ENCODE results near the gene FAM228B. TPM values are rescaled to one million over a fixed set of nuclear protein-coding genes. Genes with fewer than 3 reads are reported as not detected.

FAM228B gene
- total and polyA plus RNA-seq, 2 donors from 2014 or later = 23.2 to 35.2 TPM

DNA sequence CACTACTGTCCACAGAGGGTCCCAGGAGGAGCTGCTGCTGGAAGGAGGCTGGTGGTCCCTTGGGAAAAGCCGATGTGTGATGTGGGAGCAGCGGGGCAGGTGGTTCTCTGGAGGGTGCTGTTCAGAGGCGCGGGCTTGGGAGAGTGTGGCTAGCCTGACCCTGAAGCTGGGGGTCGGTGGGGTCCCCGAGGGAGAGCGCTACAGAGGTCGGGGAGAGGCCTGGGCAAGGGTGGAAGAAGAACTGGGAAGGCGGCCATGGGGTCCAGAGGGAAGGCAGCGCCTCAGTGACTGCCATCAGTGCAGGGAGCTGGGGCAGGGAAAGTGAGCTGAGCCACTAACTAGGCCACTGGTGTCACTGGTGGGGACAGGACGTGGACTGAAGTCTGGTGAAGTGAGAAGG is 84.1 kb downstream of the FAM228B start:
- no peak overlapping the region for H3K27ac ChIP-seq (ENCODE audit: low read depth in 2 of 2, low read length in 2 of 2)
- FAIRE-seq (no peak), DNase-seq (no peak)
- no peaks in the 10 kb centered on the region for H3K27me3 ChIP-seq (ENCODE audit: control insufficient read depth, insufficient read depth, low read length)
- intact Hi-C loops (cut with DNase I) = no loop called here
- H3K4me1 ChIP-seq (ENCODE audit: control insufficient read depth in 2 of 3, insufficient read depth in 2 of 3, low read depth in 1 of 3, low read length in 3 of 3) = no peaks in the 10 kb centered on the region
- TF ChIP-seq, protein P1, sequence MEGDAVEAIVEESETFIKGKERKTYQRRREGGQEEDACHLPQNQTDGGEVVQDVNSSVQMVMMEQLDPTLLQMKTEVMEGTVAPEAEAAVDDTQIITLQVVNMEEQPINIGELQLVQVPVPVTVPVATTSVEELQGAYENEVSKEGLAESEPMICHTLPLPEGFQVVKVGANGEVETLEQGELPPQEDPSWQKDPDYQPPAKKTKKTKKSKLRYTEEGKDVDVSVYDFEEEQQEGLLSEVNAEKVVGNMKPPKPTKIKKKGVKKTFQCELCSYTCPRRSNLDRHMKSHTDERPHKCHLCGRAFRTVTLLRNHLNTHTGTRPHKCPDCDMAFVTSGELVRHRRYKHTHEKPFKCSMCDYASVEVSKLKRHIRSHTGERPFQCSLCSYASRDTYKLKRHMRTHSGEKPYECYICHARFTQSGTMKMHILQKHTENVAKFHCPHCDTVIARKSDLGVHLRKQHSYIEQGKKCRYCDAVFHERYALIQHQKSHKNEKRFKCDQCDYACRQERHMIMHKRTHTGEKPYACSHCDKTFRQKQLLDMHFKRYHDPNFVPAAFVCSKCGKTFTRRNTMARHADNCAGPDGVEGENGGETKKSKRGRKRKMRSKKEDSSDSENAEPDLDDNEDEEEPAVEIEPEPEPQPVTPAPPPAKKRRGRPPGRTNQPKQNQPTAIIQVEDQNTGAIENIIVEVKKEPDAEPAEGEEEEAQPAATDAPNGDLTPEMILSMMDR (IDR thresholded peaks at IDR 0.05; ENCODE audit: borderline replicate concordance, extremely low read depth, insufficient read depth) = no peak
- no peak overlapping the region for H3K9ac ChIP-seq (ENCODE audit: low read length in 3 of 3)
- H3K9me3 ChIP-seq (ENCODE audit: control insufficient read depth in 2 of 3, insufficient read depth in 1 of 3, low read length in 3 of 3) = no peaks in the 10 kb centered on the region
- H3K36me3 ChIP-seq (ENCODE audit: control insufficient read depth in 2 of 3, insufficient read depth in 3 of 3, low read length in 3 of 3) = peaks cover 0 to 63% (median 39%) of the 10 kb centered on the region in 3 donors
- H3K4me3 ChIP-seq (ENCODE audit: low read length in 3 of 3) = no peak overlapping the region

DNA sequence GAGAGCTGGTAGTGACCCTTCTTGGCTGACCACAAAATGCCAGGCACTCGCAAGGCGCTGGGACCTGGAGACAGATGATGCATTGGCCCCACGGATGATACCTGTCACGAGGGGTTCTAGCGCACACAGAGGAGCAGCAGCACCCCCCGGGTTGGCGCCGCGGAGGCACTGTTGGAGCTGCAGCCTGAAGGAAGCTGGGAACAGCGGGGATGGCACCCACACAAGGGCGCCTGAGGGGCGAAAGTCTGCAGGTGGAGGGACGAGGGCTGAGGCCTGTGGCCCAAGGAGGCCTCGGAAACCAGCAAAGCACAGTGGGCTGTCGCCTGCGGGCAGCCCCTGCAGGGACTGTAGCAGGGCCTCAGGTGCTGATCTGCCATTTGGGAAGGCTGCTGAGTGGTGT is 85.2 kb downstream of the FAM228B start:
- intact Hi-C loops (cut with DNase I) = no loop called here
- H3K9me3 ChIP-seq (ENCODE audit: control insufficient read depth in 2 of 3, insufficient read depth in 1 of 3, low read length in 3 of 3) = no peaks in the 10 kb centered on the region
- H3K4me3 ChIP-seq (ENCODE audit: low read length in 3 of 3) = no peak overlapping the region
- DNase-seq (no peak), FAIRE-seq (no peak)
- no peak overlapping the region for H3K9ac ChIP-seq (ENCODE audit: low read length in 3 of 3)
- H3K27ac ChIP-seq (ENCODE audit: low read depth in 2 of 2, low read length in 2 of 2) = no peak overlapping the region
- TF ChIP-seq, protein P1 (IDR thresholded peaks at IDR 0.05; ENCODE audit: borderline replicate concordance, extremely low read depth, insufficient read depth) = no peak
- H3K36me3 ChIP-seq (ENCODE audit: control insufficient read depth in 2 of 3, insufficient read depth in 3 of 3, low read length in 3 of 3) = peaks cover 0 to 52% (median 39%) of the 10 kb centered on the region in 3 donors
- H3K4me1 ChIP-seq (ENCODE audit: control insufficient read depth in 2 of 3, insufficient read depth in 2 of 3, low read depth in 1 of 3, low read length in 3 of 3) = no peaks in the 10 kb centered on the region
- no peaks in the 10 kb centered on the region for H3K27me3 ChIP-seq (ENCODE audit: control insufficient read depth, insufficient read depth, low read length)

DNA sequence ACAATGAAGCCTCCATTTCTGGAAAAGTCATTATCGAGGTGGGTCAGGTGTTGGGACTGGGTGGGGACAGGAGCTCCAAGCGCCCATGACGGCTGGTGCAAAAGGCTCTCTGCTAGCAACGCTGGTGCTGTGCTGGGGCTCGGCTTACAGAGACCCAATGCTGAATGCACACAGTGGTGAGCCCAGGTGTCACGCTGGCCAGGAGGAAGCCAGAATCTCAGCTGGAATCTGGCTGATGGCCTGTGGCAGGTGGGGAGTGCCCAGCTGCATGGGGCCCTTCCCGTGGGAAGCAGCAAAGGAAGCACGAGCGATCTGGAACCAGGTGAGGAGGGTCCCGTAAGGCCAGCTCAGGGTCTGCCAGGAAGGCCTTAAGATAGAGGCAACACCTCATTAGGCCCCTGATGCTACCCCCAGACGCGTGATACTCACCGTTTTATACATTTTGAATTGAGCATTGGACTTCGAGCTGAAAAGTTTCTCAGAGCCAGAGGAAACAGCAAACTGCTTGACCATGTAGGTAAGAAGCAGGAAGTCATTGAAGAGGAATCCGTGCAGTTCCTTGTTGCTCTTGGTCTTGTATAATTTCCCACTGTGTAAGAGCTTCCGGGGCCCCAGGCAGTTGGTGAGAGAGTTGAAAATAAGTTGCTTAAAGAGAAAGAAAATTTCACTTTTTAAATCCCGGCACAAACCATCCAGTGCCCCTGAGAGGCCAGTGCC is 86.3 kb downstream of the FAM228B start:
- no peak overlapping the region for H3K9ac ChIP-seq (ENCODE audit: low read length in 3 of 3)
- H3K4me3 ChIP-seq (ENCODE audit: low read length in 3 of 3) = no peak overlapping the region
- no peaks in the 10 kb centered on the region for H3K4me1 ChIP-seq (ENCODE audit: control insufficient read depth in 2 of 3, insufficient read depth in 2 of 3, low read depth in 1 of 3, low read length in 3 of 3)
- DNase-seq (peak in 1 of 5 donors; percentile 20), FAIRE-seq (no peak)
- TF ChIP-seq, protein P1 (IDR thresholded peaks at IDR 0.05; ENCODE audit: borderline replicate concordance, extremely low read depth, insufficient read depth) = no peak
- peaks cover 0 to 51% (median 30%) of the 10 kb centered on the region in 3 donors for H3K36me3 ChIP-seq (ENCODE audit: control insufficient read depth in 2 of 3, insufficient read depth in 3 of 3, low read length in 3 of 3)
- intact Hi-C loops (cut with DNase I) = no loop called here
- no peaks in the 10 kb centered on the region for H3K9me3 ChIP-seq (ENCODE audit: control insufficient read depth in 2 of 3, insufficient read depth in 1 of 3, low read length in 3 of 3)
- H3K27ac ChIP-seq (ENCODE audit: low read depth in 2 of 2, low read length in 2 of 2) = no peak overlapping the region
- no peaks in the 10 kb centered on the region for H3K27me3 ChIP-seq (ENCODE audit: control insufficient read depth, insufficient read depth, low read length)
